ENCODE data around the gene RAB4A. TPM values are rescaled to one million over a fixed set of nuclear protein-coding genes. Genes with fewer than 3 reads are reported as not detected.

Gene RAB4A
- total and polyA plus RNA-seq, 9 of the 15 experiments (the other 6 are each of a cell fraction or from before 2014, with no cell fraction given), result 8.3 to 61.0 (median 26.7) TPM

DNA sequence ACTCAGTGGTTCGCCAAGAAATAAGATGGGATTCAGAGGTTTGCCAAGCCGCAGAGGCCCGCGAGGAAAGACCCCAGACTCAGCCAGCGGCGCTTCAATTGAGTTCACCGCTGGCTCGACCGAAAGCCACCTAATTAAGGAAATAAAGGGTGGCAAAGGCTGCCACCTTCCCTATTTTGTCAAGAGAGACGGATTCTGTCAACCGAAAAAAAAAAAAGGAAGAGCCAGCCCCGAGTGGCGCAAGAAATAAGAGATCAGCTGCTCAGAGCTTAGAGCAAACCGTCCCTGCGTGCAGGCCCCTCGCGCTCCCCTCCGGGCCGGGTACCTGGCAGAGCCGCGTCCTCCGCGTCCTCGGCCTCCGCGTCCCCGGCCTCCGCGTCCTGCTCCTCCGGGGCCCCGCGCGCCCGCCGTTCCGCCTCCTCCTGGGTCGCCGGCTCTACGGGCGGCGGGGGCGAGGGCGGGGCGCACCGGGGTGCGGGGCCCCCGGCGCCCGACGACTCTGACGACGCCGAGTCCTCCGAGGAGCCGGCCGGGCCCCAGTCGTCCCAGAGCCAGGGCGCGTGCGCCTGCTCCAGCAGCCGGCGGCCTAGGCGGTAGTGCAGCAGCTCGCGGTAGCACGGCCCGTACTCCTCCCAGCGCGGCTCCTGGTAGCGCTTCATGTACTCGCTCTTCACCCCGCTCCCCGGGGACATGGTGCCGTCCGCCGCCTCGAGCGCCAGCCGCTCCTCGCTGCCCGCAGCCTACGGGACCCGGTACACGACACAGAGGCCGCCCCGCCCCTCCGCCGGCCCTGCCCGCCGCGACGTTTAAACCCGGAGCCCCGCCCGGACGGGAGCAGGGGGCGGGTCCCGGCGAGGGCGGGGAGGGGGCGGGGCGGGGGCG is 71.1 kb downstream of the RAB4A start (continued):
- TF ChIP-seq, protein P1, sequence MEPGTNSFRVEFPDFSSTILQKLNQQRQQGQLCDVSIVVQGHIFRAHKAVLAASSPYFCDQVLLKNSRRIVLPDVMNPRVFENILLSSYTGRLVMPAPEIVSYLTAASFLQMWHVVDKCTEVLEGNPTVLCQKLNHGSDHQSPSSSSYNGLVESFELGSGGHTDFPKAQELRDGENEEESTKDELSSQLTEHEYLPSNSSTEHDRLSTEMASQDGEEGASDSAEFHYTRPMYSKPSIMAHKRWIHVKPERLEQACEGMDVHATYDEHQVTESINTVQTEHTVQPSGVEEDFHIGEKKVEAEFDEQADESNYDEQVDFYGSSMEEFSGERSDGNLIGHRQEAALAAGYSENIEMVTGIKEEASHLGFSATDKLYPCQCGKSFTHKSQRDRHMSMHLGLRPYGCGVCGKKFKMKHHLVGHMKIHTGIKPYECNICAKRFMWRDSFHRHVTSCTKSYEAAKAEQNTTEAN (CRISPR knock-in tag; IDR thresholded peaks at IDR 0.05), result peak; percentile 37; the same call in 1 of the 2 replicates
- TF ChIP-seq ZNF518B (CRISPR knock-in tag; IDR thresholded peaks at IDR 0.05) (no peak), KAT2B (IDR thresholded peaks at IDR 0.05; ENCODE audit: low read depth, low read length) (no peak), MEIS2 (IDR thresholded peaks at IDR 0.05; ENCODE audit: partially characterized antibody) (peak; percentile 10), SREBF1 (IDR thresholded peaks at IDR 0.05; ENCODE audit: borderline replicate concordance, low read depth, low read length) (no peak), ZNF699 (CRISPR knock-in tag; IDR thresholded peaks at IDR 0.05; ENCODE audit: insufficient replicate concordance) (no peak), MED1 (CRISPR knock-in tag; IDR thresholded peaks at IDR 0.05; ENCODE audit: borderline replicate concordance) (no peak), ZNF274 (IDR thresholded peaks at IDR 0.05; ENCODE audit: borderline replicate concordance, low read depth, low read length) (no peak), DIDO1 (tag; IDR thresholded peaks at IDR 0.05; ENCODE audit: low read depth) (no peak), FOS (IDR thresholded peaks at IDR 0.05; ENCODE audit: extremely low read depth, insufficient read length) (no peak), HDAC2 (IDR thresholded peaks at IDR 0.05) (no peak), CBFB (CRISPR knock-in tag; IDR thresholded peaks at IDR 0.05) (no peak), FOXP1 (CRISPR knock-in tag; IDR thresholded peaks at IDR 0.05) (no peak), ZNF583 (CRISPR knock-in tag; IDR thresholded peaks at IDR 0.05) (no peak; the same call in 1 of the 2 replicates), HMBOX1 (IDR thresholded peaks at IDR 0.05) (no peak), SIN3B (IDR thresholded peaks at IDR 0.05; ENCODE audit: low read depth) (peak; percentile 27; the same call in 1 of the 2 replicates), ZSCAN29 (IDR thresholded peaks at IDR 0.05) (no peak; the same call in 1 of the 2 replicates), PHF20 (IDR thresholded peaks at IDR 0.05; ENCODE audit: partially characterized antibody) (no peak), RBM25 (IDR thresholded peaks at IDR 0.05; ENCODE audit: low read depth, low read length, severe bottlenecking) (peak; percentile 71), KLF16 (IDR thresholded peaks at IDR 0.05) (no peak)
- TF ChIP-seq, protein P2, sequence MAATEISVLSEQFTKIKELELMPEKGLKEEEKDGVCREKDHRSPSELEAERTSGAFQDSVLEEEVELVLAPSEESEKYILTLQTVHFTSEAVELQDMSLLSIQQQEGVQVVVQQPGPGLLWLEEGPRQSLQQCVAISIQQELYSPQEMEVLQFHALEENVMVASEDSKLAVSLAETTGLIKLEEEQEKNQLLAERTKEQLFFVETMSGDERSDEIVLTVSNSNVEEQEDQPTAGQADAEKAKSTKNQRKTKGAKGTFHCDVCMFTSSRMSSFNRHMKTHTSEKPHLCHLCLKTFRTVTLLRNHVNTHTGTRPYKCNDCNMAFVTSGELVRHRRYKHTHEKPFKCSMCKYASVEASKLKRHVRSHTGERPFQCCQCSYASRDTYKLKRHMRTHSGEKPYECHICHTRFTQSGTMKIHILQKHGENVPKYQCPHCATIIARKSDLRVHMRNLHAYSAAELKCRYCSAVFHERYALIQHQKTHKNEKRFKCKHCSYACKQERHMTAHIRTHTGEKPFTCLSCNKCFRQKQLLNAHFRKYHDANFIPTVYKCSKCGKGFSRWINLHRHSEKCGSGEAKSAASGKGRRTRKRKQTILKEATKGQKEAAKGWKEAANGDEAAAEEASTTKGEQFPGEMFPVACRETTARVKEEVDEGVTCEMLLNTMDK (IDR thresholded peaks at IDR 0.05; ENCODE audit: borderline replicate concordance, insufficient read depth, low read depth, low read length, poor library complexity, severe bottlenecking), result no peak
